SK-N-SH (cell line): ENCODE measurements around the gene PPP1R12B. TPM values are rescaled to one million over a fixed set of nuclear protein-coding genes. Genes with fewer than 3 reads are reported as not detected.
"Not testable (repeated sequence)": the region's sequence is repeated elsewhere in the genome, so short reads cannot be mapped to it uniquely, and the experiment has no call there.

Experiments
- CTCF ChIA-PET: fragments of 300-600, 350-600 bp; formaldehyde crosslinking; extraction: SDS; loops from one replicate; lab custom pipeline; 2021; lab: Yijun Ruan, JAX
- POLR2A ChIA-PET: fragments of 350-600 bp; sonication (Branson Sonifier 250); formaldehyde crosslinking; extraction: SDS; loops from one replicate; lab custom pipeline; 2020; ENCODE audit warnings: antibody characterized with exemption, inconsistent platforms; lab: Yijun Ruan, JAX
- DNase-seq: peaks from one replicate; pipeline ENCODE4 v3.0.0; 2012
- H2AFZ ChIP-seq: fragments of 200-600 bp; sonication (generic); 2 replicates; pipeline ENCODE4 v1.8.1; 2016; ENCODE audit warnings: antibody characterized with exemption, mild to moderate bottlenecking, low read depth
- H3F3A ChIP-seq: fragments of 200-600 bp; sonication (generic); replicated peaks from 2 replicates; pipeline ENCODE3; 2016; ENCODE audit warnings: antibody characterized with exemption, mild to moderate bottlenecking; ENCODE audit not compliant: insufficient read depth
- H3K27ac ChIP-seq, 2 experiments: fragments of 200-500 bp in 1 of 2; fragments of 200-600 bp in 1 of 2; sonication (Bioruptor generic) in 1 of 2; sonication (generic), shearing (Covaris generic) in 1 of 2; 2 replicates each; pipeline versions ENCODE4 v1.5.1 to v1.6.1; 2014 to 2016; ENCODE audit warnings: low read depth in 2 of 2, inconsistent platforms in 1 of 2, low read length in 1 of 2, mild to moderate bottlenecking in 1 of 2, mixed read lengths in 1 of 2
- H3K27me3 ChIP-seq: fragments of 200-600 bp; sonication (generic), shearing (Covaris generic); 2 replicates; pipeline ENCODE4 v1.6.1; 2016; ENCODE audit warnings: mixed run types; ENCODE audit not compliant: insufficient read depth
- H3K36me3 ChIP-seq, 2 experiments: fragments of 200-500 bp in 1 of 2; fragments of 200-600 bp in 1 of 2; sonication (Bioruptor generic) in 1 of 2; sonication (generic) in 1 of 2; replicated peaks in 1 of 2; 2 replicates each; pipeline versions ENCODE3 to v1.5.1; 2014 to 2016; ENCODE audit warnings: low read length in 1 of 2, mild to moderate bottlenecking in 1 of 2; ENCODE audit not compliant: insufficient read depth in 2 of 2, control insufficient read depth in 1 of 2
- H3K4me1 ChIP-seq, 2 experiments: fragments of 200-500 bp in 1 of 2; fragments of 200-600 bp in 1 of 2; sonication (Bioruptor generic) in 1 of 2; sonication (generic), shearing (Covaris generic) in 1 of 2; 2 replicates each; pipeline versions ENCODE4 v1.5.1 to v1.6.1; 2014 to 2016; ENCODE audit warnings: low read depth in 1 of 2, low read length in 1 of 2, mixed run types in 1 of 2; ENCODE audit not compliant: insufficient read depth in 2 of 2, control insufficient read depth in 1 of 2
- H3K4me2 ChIP-seq: fragments of 200-600 bp; sonication (generic), shearing (Covaris generic); 2 replicates; pipeline ENCODE4 v1.6.1; 2017; ENCODE audit warnings: mixed run types
- H3K4me3 ChIP-seq, 2 experiments: fragments of 200-500 bp in 1 of 2; fragments of 200-600 bp in 1 of 2; sonication (Bioruptor generic) in 1 of 2; sonication (generic), shearing (Covaris generic) in 1 of 2; 2 replicates each; pipeline versions ENCODE4 v1.5.1 to v1.8.1; 2014 to 2016; ENCODE audit warnings: low read depth in 2 of 2, inconsistent platforms in 1 of 2, low read length in 1 of 2, mild to moderate bottlenecking in 1 of 2, mixed read lengths in 1 of 2, moderate library complexity in 1 of 2
- H3K79me2 ChIP-seq: fragments of 200-600 bp; sonication (generic); 2 replicates; pipeline ENCODE4 v1.8.1; 2017; ENCODE audit warnings: mild to moderate bottlenecking; ENCODE audit not compliant: insufficient read depth
- H3K9ac ChIP-seq: fragments of 200-600 bp; sonication (generic); 2 replicates; pipeline ENCODE4 v1.6.1; 2017; ENCODE audit warnings: mixed run types
- H3K9me2 ChIP-seq: fragments of 200-600 bp; sonication (generic); 2 replicates; pipeline ENCODE4 v1.6.1; 2017; ENCODE audit warnings: mixed run types
- H3K9me3 ChIP-seq: fragments of 200-600 bp; sonication (generic); 2 replicates; pipeline ENCODE4 v1.6.1; 2017; ENCODE audit warnings: mixed run types, mild to moderate bottlenecking, moderate library complexity
- H4K20me1 ChIP-seq: fragments of 200-600 bp; sonication (generic); 2 replicates; pipeline ENCODE4 v1.6.1; 2017; ENCODE audit warnings: mild to moderate bottlenecking, mixed run types; ENCODE audit not compliant: insufficient read depth
- WGBS: methylation state at CpG from one replicate; pipeline ENCODE4 v1.1.6; 2017; ENCODE audit warnings: low lambda C conversion rate; 5-methylcytosine and 5-hydroxymethylcytosine counted together
- polyA plus RNA-seq, 3 experiments: library from polyadenylated mRNA; depleted of rRNA; stranded (reverse); fragments of >200 nt; gene quantifications; 2 replicates each; pipeline ENCODE4 v1.2.3, GENCODE V29; 2012

The PPP1R12B gene
- polyA plus RNA-seq, 1 of the 3 experiments (the other 2 are of a cell fraction) = 2.8 TPM

GRCh38 chr1:202466339-202466738, 117.8 kb downstream of the PPP1R12B start:
- H3K4me1 ChIP-seq, POLR2A ChIA-PET, H3K9ac ChIP-seq, H3K27me3 ChIP-seq, H3F3A ChIP-seq, H3K27ac ChIP-seq, H3K79me2 ChIP-seq, H3K36me3 ChIP-seq, H4K20me1 ChIP-seq, H3K9me3 ChIP-seq, H3K9me2 ChIP-seq, H3K4me3 ChIP-seq, H2AFZ ChIP-seq, H3K4me2 ChIP-seq, DNase-seq: not testable (repeated sequence)
- CTCF ChIA-PET = interaction anchor here (0.9 to 8.3 kb wide), 3 partner anchors 35 to 252 kb away, joined by 3 to 67 read pairs (median 5); no protein-coding TSS in a partner anchor

- H3K79me2 ChIP-seq, H4K20me1 ChIP-seq, POLR2A ChIA-PET, H3K9ac ChIP-seq, H3K4me1 ChIP-seq, DNase-seq, H3K27ac ChIP-seq, H2AFZ ChIP-seq, H3K27me3 ChIP-seq, H3K4me2 ChIP-seq, H3K4me3 ChIP-seq, CTCF ChIA-PET, H3K9me3 ChIP-seq, H3K36me3 ChIP-seq, H3K9me2 ChIP-seq, H3F3A ChIP-seq: not testable (repeated sequence)
- 98% methylated on average over 3 of the region's 3 CpGs for WGBS
Observed at GRCh38 chr1:202467381-202467780, 118.9 kb downstream of the PPP1R12B start.

GRCh38 chr1:202468695-202469094, 120.2 kb downstream of the PPP1R12B start:
- POLR2A ChIA-PET, H3K9me2 ChIP-seq, H3K79me2 ChIP-seq, H3K9ac ChIP-seq, H3K4me2 ChIP-seq, H2AFZ ChIP-seq, H3K27ac ChIP-seq, H3K4me3 ChIP-seq, H3F3A ChIP-seq, DNase-seq, H3K9me3 ChIP-seq, H3K4me1 ChIP-seq, H3K36me3 ChIP-seq, H3K27me3 ChIP-seq, H4K20me1 ChIP-seq: not testable (repeated sequence)
- CTCF ChIA-PET = interaction anchor here (0.9 kb wide), 1 partner anchor 131 kb away, joined by 3 read pairs; no protein-coding TSS in a partner anchor
- 100% methylated on average over 3 of the region's 3 CpGs for WGBS

DNA sequence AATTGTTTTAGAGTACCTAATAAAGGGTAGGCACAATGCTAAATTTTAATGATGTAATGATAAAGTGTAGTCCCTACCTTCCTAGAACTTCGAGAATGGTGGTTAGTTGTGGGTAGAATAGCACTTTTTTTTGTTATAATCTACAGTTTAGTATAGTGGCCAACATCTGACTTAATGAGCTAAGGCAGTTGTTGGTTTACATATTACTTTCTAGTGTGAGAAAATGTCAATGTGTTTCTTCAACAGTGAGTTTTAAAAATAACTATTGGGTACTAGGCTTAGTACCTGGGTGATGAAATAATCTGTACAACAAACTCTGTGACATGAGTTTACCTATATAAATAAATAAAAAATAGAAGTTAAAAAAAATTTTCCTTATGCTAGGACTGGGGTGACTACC, 120.6 kb downstream of the PPP1R12B start:
- H3K79me2 ChIP-seq, H3K36me3 ChIP-seq, H3F3A ChIP-seq, H3K9me2 ChIP-seq, DNase-seq, H3K4me2 ChIP-seq, H2AFZ ChIP-seq, H3K9me3 ChIP-seq, H3K27me3 ChIP-seq, POLR2A ChIA-PET, H3K4me1 ChIP-seq, H3K4me3 ChIP-seq, H3K9ac ChIP-seq, H3K27ac ChIP-seq, H4K20me1 ChIP-seq: not testable (repeated sequence)
- CTCF ChIA-PET = interaction anchor here (0.9 kb wide), 1 partner anchor 131 kb away, joined by 3 read pairs; no protein-coding TSS in a partner anchor
- 76% methylated on average over 1 of the region's 1 CpG for WGBS
